HEK293 (cell line): Measurements from ENCODE around the gene RAB3GAP2.

ENCODE experiments used
- BCL11B ChIP-seq: fragments of 450-650 bp; formaldehyde crosslinking; IDR thresholded peaks from 2 replicates; pipeline ENCODE4 v1.5.1; 2016; ENCODE audit warnings: low read depth, missing biosample characterization, missing genetic modification characterization
- CTCF ChIP-seq: fragments of 450-650 bp; formaldehyde crosslinking; IDR thresholded peaks from 2 replicates; pipeline ENCODE4 v1.5.1; 2016; ENCODE audit warnings: missing biosample characterization, missing genetic modification characterization
- REST ChIP-seq: fragments of 450-650 bp; formaldehyde crosslinking; IDR thresholded peaks from 2 replicates; pipeline ENCODE4 v1.5.1; 2016; ENCODE audit warnings: missing biosample characterization, missing genetic modification characterization
- TCF7L2 ChIP-seq: IDR thresholded peaks from 2 replicates; pipeline ENCODE4 v1.6.1; 2011; ENCODE audit warnings: low read depth, mild to moderate bottlenecking, inconsistent platforms, low read length, moderate library complexity, borderline replicate concordance
- YY1 ChIP-seq: fragments of 450-650 bp; formaldehyde crosslinking; IDR thresholded peaks from 2 replicates; pipeline ENCODE4 v1.5.1; 2018; ENCODE audit warnings: missing biosample characterization, missing genetic modification characterization
- ZEB2 ChIP-seq: fragments of 450-650 bp; formaldehyde crosslinking; IDR thresholded peaks from 2 replicates; pipeline ENCODE4 v1.5.1; 2016; ENCODE audit warnings: missing biosample characterization, missing genetic modification characterization
- ZNF146 ChIP-seq: fragments of 450-650 bp; formaldehyde crosslinking; IDR thresholded peaks from 2 replicates; pipeline ENCODE4 v1.5.1; 2016; ENCODE audit warnings: missing biosample characterization, missing genetic modification characterization
- ZNF266 ChIP-seq: fragments of 450-650 bp; formaldehyde crosslinking; IDR thresholded peaks from 2 replicates; pipeline ENCODE4 v1.5.1; 2016; ENCODE audit warnings: missing biosample characterization, missing genetic modification characterization, low read depth
- ZNF274 ChIP-seq, 2 experiments: fragments of 200-500 bp in 1 of 2; fragments of 450-650 bp in 1 of 2; sonication (Bioruptor generic) in 1 of 2; formaldehyde crosslinking in 1 of 2; IDR thresholded peaks; 2 replicates each; pipeline versions ENCODE4 v1.5.1 to v1.6.1; 2014 to 2016; ENCODE audit warnings: borderline replicate concordance in 1 of 2, inconsistent platforms in 1 of 2, low read length in 1 of 2, missing biosample characterization in 1 of 2, missing genetic modification characterization in 1 of 2
- ZNF561 ChIP-seq: fragments of 450-650 bp; IDR thresholded peaks from 2 replicates; pipeline ENCODE4 v1.5.1; 2018; ENCODE audit warnings: missing biosample characterization, missing genetic modification characterization, borderline replicate concordance
- ZNF768 ChIP-seq: fragments of 450-650 bp; formaldehyde crosslinking; IDR thresholded peaks from 2 replicates; pipeline ENCODE4 v1.5.1; 2018; ENCODE audit warnings: missing biosample characterization, mild to moderate bottlenecking, missing genetic modification characterization
- ZNF777 ChIP-seq: fragments of 450-650 bp; formaldehyde crosslinking; IDR thresholded peaks from 2 replicates; pipeline ENCODE4 v1.5.1; 2017; ENCODE audit warnings: missing biosample characterization, missing genetic modification characterization, borderline replicate concordance
- ZNF792 ChIP-seq: fragments of 450-650 bp; formaldehyde crosslinking; IDR thresholded peaks from 2 replicates; pipeline ENCODE4 v1.5.1; 2016; ENCODE audit warnings: missing biosample characterization, missing genetic modification characterization
- ZSCAN16 ChIP-seq: fragments of 450-650 bp; formaldehyde crosslinking; IDR thresholded peaks from 2 replicates; pipeline ENCODE4 v1.5.1; 2016; ENCODE audit warnings: missing biosample characterization, missing genetic modification characterization

- TF ChIP-seq CTCF (tag by site-specific recombination) (no peak), ZNF146 (no peak), ZNF266 (tag by site-specific recombination) (no peak), REST (no peak), ZSCAN16 (tag by site-specific recombination) (no peak), ZNF792 (tag by site-specific recombination) (no peak), BCL11B (tag by site-specific recombination) (no peak), YY1 (tag by site-specific recombination) (no peak), ZNF777 (tag by site-specific recombination) (no peak), TCF7L2 (no peak), ZNF561 (no peak), ZNF274 (IDR thresholded peaks at IDR 0.05; ENCODE audit: low read length) (no peak), ZNF274 (tag by site-specific recombination; IDR thresholded peaks at IDR 0.05; ENCODE audit: borderline replicate concordance) (no peak), ZNF768 (tag by site-specific recombination) (no peak), ZEB2 (tag by site-specific recombination) (no peak)
Observed at GRCh38 chr1:220290140-220290761, 18.0 kb upstream of the RAB3GAP2 start.
